ACC112 (cell line): Measurements from ENCODE around the gene ITGB7.
A peak's percentile ranks its signal among the peaks of the same experiment; 100 is the strongest.

Source experiments
- H2AFZ ChIP-seq: fragments of 200-600 bp; sonication (generic); one replicate; pipeline ENCODE4 v1.6.0; 2017; ENCODE audit warnings: antibody characterized with exemption, low read length; ENCODE audit not compliant: unreplicated experiment
- H3K27ac ChIP-seq: fragments of 200-600 bp; sonication (generic); 2 replicates; pipeline ENCODE4 v1.5.1; 2014; ENCODE audit warnings: low read depth, mild to moderate bottlenecking, antibody characterized with exemption, low read length, moderate library complexity
- H3K27me3 ChIP-seq: fragments of 200-600 bp; sonication (generic); 2 replicates; pipeline ENCODE4 v1.6.1; 2014; ENCODE audit warnings: mild to moderate bottlenecking, antibody characterized with exemption, low read length, moderate library complexity, mixed read lengths; ENCODE audit not compliant: insufficient read depth
- H3K36me3 ChIP-seq: fragments of 200-600 bp; sonication (generic); 2 replicates; pipeline ENCODE4 v1.6.1; 2016; ENCODE audit warnings: mild to moderate bottlenecking, antibody characterized with exemption, low read length, moderate library complexity, mixed read lengths; ENCODE audit not compliant: insufficient read depth
- H3K4me1 ChIP-seq: fragments of 200-600 bp; sonication (generic); one replicate; pipeline ENCODE4 v1.6.1; 2016; ENCODE audit warnings: low read length, mixed read lengths; ENCODE audit not compliant: insufficient read depth, unreplicated experiment, control insufficient read depth
- H3K4me3 ChIP-seq: fragments of 200-600 bp; sonication (generic); 2 replicates; pipeline ENCODE4 v1.5.1; 2014; ENCODE audit warnings: mild to moderate bottlenecking, low read depth, low read length
- H3K79me2 ChIP-seq: fragments of 200-600 bp; sonication (generic); one replicate; pipeline ENCODE4 v1.6.0; 2016; ENCODE audit warnings: low read length; ENCODE audit not compliant: control insufficient read depth, unreplicated experiment, insufficient read depth

Gene ITGB7

GRCh38 chr12:53222806-53223261, 15.8 kb upstream of the ITGB7 start:
- Histone ChIP-seq H3K27me3 (no peaks in the 10 kb centered on the region), H3K79me2 (peaks cover 16% of the 10 kb centered on the region), H3K4me1 (peaks cover 28% of the 10 kb centered on the region), H3K4me3 (no peak overlapping the region), H2AFZ (no peak overlapping the region), H3K36me3 (no peaks in the 10 kb centered on the region), H3K27ac (no peak overlapping the region)

GRCh38 chr12:53222170-53222721, 15.2 kb upstream of the ITGB7 start:
- H3K27ac ChIP-seq = peak overlapping the region; percentile 98
- H3K4me1 ChIP-seq = peaks cover 34% of the 10 kb centered on the region
- H3K36me3 ChIP-seq = no peaks in the 10 kb centered on the region
- H3K79me2 ChIP-seq = peaks cover 21% of the 10 kb centered on the region
- no peak overlapping the region for H2AFZ ChIP-seq
- peak overlapping the region; percentile 79 for H3K4me3 ChIP-seq
- no peaks in the 10 kb centered on the region for H3K27me3 ChIP-seq

DNA sequence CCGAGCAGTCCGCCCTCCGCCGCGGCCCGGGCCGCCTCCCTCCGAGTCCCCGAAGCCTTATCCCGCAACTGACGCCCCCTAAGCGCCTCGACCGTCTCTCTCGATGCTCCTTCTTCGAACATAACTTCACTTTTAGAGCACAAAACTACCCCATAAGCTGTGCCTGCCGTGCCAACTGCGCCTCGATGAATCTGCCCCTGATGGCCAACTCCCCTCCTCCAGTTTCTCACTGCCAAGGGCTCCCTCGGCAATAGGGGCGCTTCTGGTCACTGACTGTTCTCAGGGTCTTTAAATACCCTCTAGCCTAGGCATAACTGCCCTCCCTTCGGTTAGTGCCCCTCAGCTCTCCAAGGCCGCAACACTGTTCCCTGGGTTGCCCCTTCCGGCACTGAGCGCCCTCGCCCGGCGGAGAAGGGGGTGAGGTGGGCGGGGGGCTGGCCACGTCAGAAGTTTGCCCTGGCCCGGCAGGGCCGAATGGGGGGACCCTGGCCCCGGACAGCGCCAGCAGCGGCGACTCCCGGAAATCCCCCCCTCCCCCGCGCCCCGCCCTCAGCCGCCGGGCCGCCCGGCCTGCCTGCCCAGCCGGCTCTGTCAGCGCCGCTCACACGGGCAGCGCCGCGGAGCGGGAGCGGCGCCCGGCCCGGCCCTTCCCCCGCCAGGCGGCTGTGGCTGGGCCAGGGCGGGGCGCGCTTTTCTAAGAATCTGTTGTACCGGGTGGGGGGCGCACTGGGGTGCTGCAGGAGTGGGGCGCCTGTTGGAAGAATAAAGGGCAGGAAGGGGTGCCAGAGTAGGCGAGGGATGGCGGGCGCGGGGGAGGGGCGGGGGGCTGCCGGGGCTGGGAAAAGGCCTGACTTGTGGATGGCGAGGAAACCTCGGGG, 14.4 kb upstream of the ITGB7 start:
- Histone ChIP-seq H3K27me3 (no peaks in the 10 kb centered on the region), H3K4me3 (peak overlapping the region; percentile 79), H3K27ac (peak overlapping the region; percentile 98), H2AFZ (peak overlapping the region; percentile 86), H3K79me2 (peaks cover 28% of the 10 kb centered on the region), H3K36me3 (no peaks in the 10 kb centered on the region), H3K4me1 (peaks cover 42% of the 10 kb centered on the region)

DNA sequence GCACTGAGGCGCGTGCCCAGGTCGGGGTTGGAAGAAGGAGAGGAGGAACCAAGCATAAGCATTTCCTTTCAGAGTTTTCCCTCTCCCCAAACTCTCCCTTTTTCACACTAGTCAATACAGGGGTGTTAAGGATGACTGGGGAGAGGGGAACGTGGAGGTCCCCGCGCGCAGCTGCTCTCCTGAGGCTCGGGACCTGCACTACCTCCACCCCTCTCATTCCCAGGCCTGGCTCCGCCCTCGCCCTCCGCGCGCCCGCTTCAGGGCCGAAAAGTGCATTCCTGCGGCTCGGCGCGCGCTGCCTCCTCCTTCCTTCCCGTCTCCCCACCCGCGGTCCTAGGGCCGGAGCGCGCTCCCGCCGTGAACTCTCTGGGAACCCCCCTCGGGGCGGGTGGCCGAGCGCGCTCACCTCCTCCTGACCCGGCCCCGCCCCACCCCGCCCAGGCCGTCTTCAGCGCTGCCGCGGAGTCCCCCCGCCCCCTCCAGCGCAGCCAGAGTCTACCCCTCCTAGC, 13.7 kb upstream of the ITGB7 start:
- H3K4me1 ChIP-seq = peaks cover 49% of the 10 kb centered on the region
- no peaks in the 10 kb centered on the region for H3K36me3 ChIP-seq
- no peaks in the 10 kb centered on the region for H3K27me3 ChIP-seq
- peak overlapping the region; percentile 26 for H2AFZ ChIP-seq
- H3K79me2 ChIP-seq = peaks cover 35% of the 10 kb centered on the region
- peak overlapping the region; percentile 98 for H3K27ac ChIP-seq
- H3K4me3 ChIP-seq = peak overlapping the region; percentile 98

DNA sequence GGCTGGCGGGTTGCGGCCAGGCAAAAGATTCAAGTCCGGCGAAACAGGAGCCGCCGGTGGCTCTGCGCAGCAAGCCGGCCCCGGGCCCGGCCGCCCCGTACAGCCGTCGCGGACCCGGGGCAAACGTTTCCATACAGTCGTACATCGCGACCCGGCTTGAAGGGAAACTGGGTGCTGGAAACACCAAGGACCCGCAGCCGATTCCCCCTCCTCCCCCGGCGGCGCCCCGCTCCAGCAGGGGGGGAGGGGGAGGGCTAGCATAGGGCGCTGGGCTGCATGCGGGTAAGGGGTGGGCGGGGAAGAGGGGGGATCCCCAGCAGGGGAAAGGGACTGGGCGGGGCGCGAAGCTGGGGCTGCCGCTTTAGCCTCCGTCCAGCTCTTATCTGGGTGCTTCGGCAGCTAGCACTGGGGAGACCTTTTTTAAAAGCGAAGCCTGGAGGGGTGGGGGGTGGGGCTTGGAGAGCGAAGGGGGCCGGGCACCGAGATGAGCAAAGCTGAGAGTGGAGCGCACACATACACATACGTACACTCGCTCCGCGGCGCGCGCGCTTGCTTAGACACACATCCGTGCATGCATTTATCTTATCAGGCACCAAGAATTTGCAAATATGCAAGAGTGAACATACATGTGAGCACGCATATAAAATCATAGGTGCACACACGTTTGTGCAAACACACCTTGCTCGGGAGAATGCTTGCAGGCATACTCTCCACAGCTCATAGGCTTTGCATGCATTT, 13.1 kb upstream of the ITGB7 start:
- Histone ChIP-seq H3K27ac (peak overlapping the region; percentile 75), H3K36me3 (no peaks in the 10 kb centered on the region), H3K27me3 (no peaks in the 10 kb centered on the region), H3K4me3 (peak overlapping the region; percentile 98), H2AFZ (peak overlapping the region; percentile 26), H3K4me1 (peaks cover 54% of the 10 kb centered on the region), H3K79me2 (peaks cover 37% of the 10 kb centered on the region)

DNA sequence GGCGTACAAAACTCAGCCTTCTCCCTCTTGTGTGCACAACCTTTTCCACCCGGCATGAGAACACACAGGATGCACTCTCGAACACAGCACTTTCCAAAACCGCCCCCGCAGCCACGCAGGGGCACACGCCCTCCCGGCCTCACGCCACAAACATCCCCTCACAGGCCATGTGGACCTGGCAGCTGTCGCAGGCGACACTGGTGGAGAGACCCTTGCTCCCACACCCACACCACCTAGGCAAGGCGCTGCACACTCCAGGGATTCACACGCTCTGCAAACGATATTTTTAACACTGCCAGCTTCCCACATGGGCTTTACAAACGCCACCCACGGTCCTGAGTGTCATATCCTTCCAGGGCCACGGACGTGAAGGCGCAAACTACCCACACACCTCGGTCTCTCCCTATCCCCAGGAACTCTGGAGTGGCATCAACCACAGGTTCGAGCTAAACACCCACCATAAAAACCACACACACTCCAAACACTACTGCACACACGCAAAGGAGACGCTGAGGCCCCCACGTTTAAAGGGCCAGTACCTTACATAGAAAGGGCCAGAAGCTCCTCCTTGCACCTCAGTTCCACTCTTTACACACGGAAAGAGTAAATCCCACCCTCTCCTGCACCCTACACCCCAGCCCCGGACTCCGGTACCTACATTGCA, 12.4 kb upstream of the ITGB7 start:
- peaks cover 54% of the 10 kb centered on the region for H3K4me1 ChIP-seq
- peak overlapping the region; percentile 75 for H3K27ac ChIP-seq
- peak overlapping the region; percentile 98 for H3K4me3 ChIP-seq
- no peaks in the 10 kb centered on the region for H3K27me3 ChIP-seq
- peaks cover 37% of the 10 kb centered on the region for H3K79me2 ChIP-seq
- H3K36me3 ChIP-seq = no peaks in the 10 kb centered on the region
- H2AFZ ChIP-seq = no peak overlapping the region

GRCh38 chr12:53218551-53219291, 11.7 kb upstream of the ITGB7 start:
- H3K27ac ChIP-seq = peak overlapping the region; percentile 75
- H3K4me1 ChIP-seq = peaks cover 52% of the 10 kb centered on the region
- peak overlapping the region; percentile 98 for H3K4me3 ChIP-seq
- H3K27me3 ChIP-seq = no peaks in the 10 kb centered on the region
- no peaks in the 10 kb centered on the region for H3K36me3 ChIP-seq
- H3K79me2 ChIP-seq = peaks cover 37% of the 10 kb centered on the region
- H2AFZ ChIP-seq = peak overlapping the region; percentile 43

DNA sequence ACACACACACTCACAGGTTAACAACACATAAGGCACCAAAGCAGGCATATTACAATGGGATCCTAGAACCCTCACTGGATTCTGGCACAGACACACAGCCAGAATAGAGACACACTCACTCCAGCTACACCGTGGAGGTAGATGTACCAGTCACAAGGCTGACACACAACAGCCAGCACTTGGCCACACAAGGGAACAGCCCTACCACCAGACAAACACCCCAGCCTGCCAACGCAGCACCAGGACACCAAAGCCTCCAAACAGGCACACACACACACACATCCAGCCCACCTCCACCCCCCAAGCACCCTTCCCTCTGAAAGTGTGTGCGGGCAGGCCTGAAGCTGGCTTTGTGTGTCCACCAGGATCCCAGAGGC, 10.9 kb upstream of the ITGB7 start:
- peak overlapping the region; percentile 75 for H3K27ac ChIP-seq
- peaks cover 55% of the 10 kb centered on the region for H3K4me1 ChIP-seq
- H3K79me2 ChIP-seq = peaks cover 37% of the 10 kb centered on the region
- H3K27me3 ChIP-seq = no peaks in the 10 kb centered on the region
- H3K36me3 ChIP-seq = peaks cover 3% of the 10 kb centered on the region; the same call in 1 of the 2 replicates
- no peak overlapping the region for H2AFZ ChIP-seq
- H3K4me3 ChIP-seq = peak overlapping the region; percentile 98

DNA sequence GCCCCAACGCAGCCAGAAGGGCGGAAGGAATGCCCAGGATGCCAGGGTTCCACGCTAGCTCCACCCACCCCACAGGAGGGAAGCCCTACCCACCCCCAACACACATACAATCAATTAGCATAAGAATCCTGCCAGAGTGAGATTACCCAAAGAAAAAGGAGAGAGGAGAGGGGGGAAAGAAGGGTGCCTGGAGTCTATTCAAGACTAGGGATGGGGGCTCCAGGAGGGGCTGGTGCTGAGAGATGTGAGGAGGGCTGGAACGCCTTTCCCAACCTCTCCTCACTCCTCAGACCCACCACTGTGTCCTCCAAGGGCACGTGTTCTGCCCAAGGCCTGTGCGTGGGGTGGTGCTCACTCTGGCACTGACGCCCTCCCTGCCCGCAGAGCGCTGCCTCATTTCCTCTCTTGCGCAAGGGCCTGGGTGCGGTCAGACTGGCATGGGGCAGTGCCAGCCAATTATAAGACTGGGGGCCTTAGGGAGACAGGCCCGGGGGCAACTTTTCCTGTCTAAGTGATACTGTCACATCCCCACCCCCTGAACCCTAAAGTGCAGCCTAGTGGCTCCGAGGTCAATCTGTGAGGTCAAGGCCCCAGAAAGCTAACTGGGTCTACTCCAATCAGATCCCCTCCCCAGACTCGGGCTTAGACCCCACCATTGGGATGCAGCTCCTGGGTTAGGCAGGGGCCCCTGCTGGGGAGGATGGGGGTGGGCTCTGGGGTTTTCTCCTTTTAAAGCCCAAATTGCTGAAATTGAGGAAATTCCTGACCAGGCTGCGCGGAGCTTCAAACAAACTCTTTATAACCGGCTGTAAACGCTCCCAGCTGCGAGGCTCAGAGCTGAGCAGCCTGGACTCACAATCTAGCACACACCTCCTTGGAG, 10.2 kb upstream of the ITGB7 start:
- peak overlapping the region; percentile 98 for H3K4me3 ChIP-seq
- H3K27ac ChIP-seq = peak overlapping the region; percentile 75
- peaks cover 52% of the 10 kb centered on the region for H3K4me1 ChIP-seq
- no peaks in the 10 kb centered on the region for H3K27me3 ChIP-seq
- H2AFZ ChIP-seq = no peak overlapping the region
- H3K36me3 ChIP-seq = peaks cover 5% of the 10 kb centered on the region; the same call in 1 of the 2 replicates
- H3K79me2 ChIP-seq = peaks cover 37% of the 10 kb centered on the region
